ENCODE data around the gene PPP1R36. TPM values are rescaled to one million over a fixed set of nuclear protein-coding genes. Genes with fewer than 3 reads are reported as not detected.
A peak's percentile ranks its signal among the peaks of the same experiment; 100 is the strongest.

Gene PPP1R36
- total and polyA plus RNA-seq, 2 donors (not counting 3 experiments of a cell fraction or from before 2014, with no cell fraction given) = 0.28 to 0.60 TPM

GRCh38 chr14:64625386-64626232, 75.8 kb downstream of the PPP1R36 start:
- DNase-seq (ENCODE audit: low read depth, low spot score) (peak; percentile 48), FAIRE-seq (no peak)
- ChIA-PET POLR2A (no interaction called here), CTCF (interaction anchor here (0.9 to 1.6 kb wide), 9 partner anchors 10 to 281 kb away, joined by 3 to 14 read pairs (median 4); partner anchors contain the start of gene HSPA2)
- no peaks in the 10 kb centered on the region for H3K4me1 ChIP-seq (ENCODE audit: control insufficient read depth, extremely low read depth, insufficient read depth, low read length)
- intact Hi-C loops (cut with micrococcal nuclease) = no loop called here
- H3K36me3 ChIP-seq (ENCODE audit: control insufficient read depth in 2 of 2, extremely low read depth in 1 of 2, insufficient read depth in 2 of 2, low read length in 2 of 2) = no peaks in the 10 kb centered on the region
- dilution Hi-C loops (cut with MboI; ENCODE audit: extremely low pct_ligation_motif_present, low sequenced_read_pairs) = no loop called here
- no peaks in the 10 kb centered on the region for H4K20me1 ChIP-seq (replicated peaks; ENCODE audit: control insufficient read depth, extremely low read depth, insufficient read depth, low read length)
- peak overlapping the region; percentile 7 for H2AFZ ChIP-seq (ENCODE audit: low read depth, low read length)
- no peak overlapping the region for H3K4me3 ChIP-seq (replicated peaks in 1 of 3; ENCODE audit: insufficient read depth in 1 of 3, low read depth in 1 of 3, low read length in 3 of 3)
- H3K27me3 ChIP-seq (ENCODE audit: control insufficient read depth in 2 of 2, insufficient read depth in 2 of 2, low read length in 2 of 2) = peaks cover 0 to 2% of the 10 kb centered on the region in 2 experiments
- BruUV-seq (replicated peaks) = no TSS peak
- H3K27ac ChIP-seq (ENCODE audit: insufficient read depth, low read depth, low read length) = no peak overlapping the region
- H3K4me2 ChIP-seq (ENCODE audit: insufficient read depth, low read length) = no peak overlapping the region
- no peak overlapping the region for H3K9ac ChIP-seq (replicated peaks; ENCODE audit: extremely low read depth, insufficient read depth, low read length)
- no peaks in the 10 kb centered on the region for H3K9me3 ChIP-seq (replicated peaks; ENCODE audit: control insufficient read depth, insufficient read depth, low read length)
- no peaks in the 10 kb centered on the region for H3K9me1 ChIP-seq (replicated peaks; ENCODE audit: control insufficient read depth, extremely low read depth, insufficient read depth, low read length)
- TF ChIP-seq POLR2A (IDR thresholded peaks at IDR 0.05; ENCODE audit: low read depth, low read length) (no peak), POLR2AphosphoS5 (IDR thresholded peaks at IDR 0.05; ENCODE audit: insufficient read depth, low read depth, low read length) (no peak), EZH2 (IDR thresholded peaks at IDR 0.05; ENCODE audit: borderline replicate concordance, low read depth, low read length, severe bottlenecking) (no peak)
- no peaks in the 10 kb centered on the region for H3K79me2 ChIP-seq (ENCODE audit: control insufficient read depth, insufficient read depth, low read length)

GRCh38 chr14:64628940-64629408, 79.2 kb downstream of the PPP1R36 start:
- TF ChIP-seq POLR2A (IDR thresholded peaks at IDR 0.05; ENCODE audit: low read depth, low read length) (no peak), GATA2 (IDR thresholded peaks at IDR 0.05; ENCODE audit: insufficient read depth, insufficient read length, low read depth, low read length) (no peak), CTCF (IDR thresholded peaks at IDR 0.05; ENCODE audit: extremely low read depth in 1 of 2, insufficient read depth in 1 of 2, low read depth in 1 of 2, low read length in 2 of 2) (no peak), EZH2 (IDR thresholded peaks at IDR 0.05; ENCODE audit: borderline replicate concordance, low read depth, low read length, severe bottlenecking) (no peak), MYC (IDR thresholded peaks at IDR 0.05; ENCODE audit: low read depth, low read length) (no peak), JUN (IDR thresholded peaks at IDR 0.05; ENCODE audit: borderline replicate concordance, insufficient read depth, insufficient read length, low read depth) (no peak), FOS (IDR thresholded peaks at IDR 0.05; ENCODE audit: borderline replicate concordance, insufficient read depth, low read length) (peak; percentile 9)
- dilution Hi-C loops (cut with MboI; ENCODE audit: extremely low pct_ligation_motif_present, low sequenced_read_pairs) (no loop called here), intact Hi-C loops (cut with micrococcal nuclease) (no loop called here)
- no peaks in the 10 kb centered on the region for H3K9me1 ChIP-seq (replicated peaks; ENCODE audit: control insufficient read depth, extremely low read depth, insufficient read depth, low read length)
- H3K9me3 ChIP-seq (replicated peaks; ENCODE audit: control insufficient read depth, insufficient read depth, low read length) = no peaks in the 10 kb centered on the region
- ChIA-PET CTCF (interaction anchor here (1.0 to 1.5 kb wide), 7 partner anchors 9 to 285 kb away, joined by 3 to 5 read pairs (median 3); partner anchors contain the start of gene HSPA2), POLR2A (interaction anchor here (1.2 to 1.4 kb wide), 2 partner anchors 10 to 88 kb away, joined by 4 to 7 read pairs; partner anchors contain the start of gene HSPA2)
- no peak overlapping the region for H3K4me3 ChIP-seq (replicated peaks in 1 of 3; ENCODE audit: insufficient read depth in 1 of 3, low read depth in 1 of 3, low read length in 3 of 3)
- no peak overlapping the region for H3K9ac ChIP-seq (replicated peaks; ENCODE audit: extremely low read depth, insufficient read depth, low read length)
- H3K4me2 ChIP-seq (ENCODE audit: insufficient read depth, low read length) = no peak overlapping the region
- no peaks in the 10 kb centered on the region for H3K27me3 ChIP-seq (ENCODE audit: control insufficient read depth in 2 of 2, insufficient read depth in 2 of 2, low read length in 2 of 2)
- H4K20me1 ChIP-seq (replicated peaks; ENCODE audit: control insufficient read depth, extremely low read depth, insufficient read depth, low read length) = no peaks in the 10 kb centered on the region
- no peaks in the 10 kb centered on the region for H3K79me2 ChIP-seq (ENCODE audit: control insufficient read depth, insufficient read depth, low read length)
- no peaks in the 10 kb centered on the region for H3K36me3 ChIP-seq (ENCODE audit: control insufficient read depth in 2 of 2, extremely low read depth in 1 of 2, insufficient read depth in 2 of 2, low read length in 2 of 2)
- no peak overlapping the region for H2AFZ ChIP-seq (ENCODE audit: low read depth, low read length)
- no peak overlapping the region for H3K27ac ChIP-seq (ENCODE audit: insufficient read depth, low read depth, low read length)
- FAIRE-seq (no peak), DNase-seq (ENCODE audit: low read depth, low spot score) (no peak)
- BruUV-seq (replicated peaks) = no TSS peak
- no peaks in the 10 kb centered on the region for H3K4me1 ChIP-seq (ENCODE audit: control insufficient read depth, extremely low read depth, insufficient read depth, low read length)
